Panc1 (cell line): ENCODE data around the gene FOXK2.

Experiments used
- POLR2AphosphoS5 ChIP-seq: IDR thresholded peaks from 2 replicates; pipeline ENCODE4 v1.6.1; 2012; ENCODE audit warnings: mild to moderate bottlenecking, low read depth, low read length, moderate library complexity
- SIN3A ChIP-seq: IDR thresholded peaks from 2 replicates; pipeline ENCODE4 v1.6.1; 2012; ENCODE audit warnings: low read depth, mild to moderate bottlenecking, low read length, moderate library complexity, borderline replicate concordance; ENCODE audit not compliant: insufficient read depth
- TCF7L2 ChIP-seq: IDR thresholded peaks from 2 replicates; pipeline ENCODE4 v1.6.1; 2011; ENCODE audit warnings: mild to moderate bottlenecking, low read depth, low read length, inconsistent platforms
- TF ChIP-seq, protein P1 (sequence below): fragments of 450-650 bp; IDR thresholded peaks from 2 replicates; pipeline ENCODE4 v1.5.1; 2017; ENCODE audit warnings: mild to moderate bottlenecking

DNA sequence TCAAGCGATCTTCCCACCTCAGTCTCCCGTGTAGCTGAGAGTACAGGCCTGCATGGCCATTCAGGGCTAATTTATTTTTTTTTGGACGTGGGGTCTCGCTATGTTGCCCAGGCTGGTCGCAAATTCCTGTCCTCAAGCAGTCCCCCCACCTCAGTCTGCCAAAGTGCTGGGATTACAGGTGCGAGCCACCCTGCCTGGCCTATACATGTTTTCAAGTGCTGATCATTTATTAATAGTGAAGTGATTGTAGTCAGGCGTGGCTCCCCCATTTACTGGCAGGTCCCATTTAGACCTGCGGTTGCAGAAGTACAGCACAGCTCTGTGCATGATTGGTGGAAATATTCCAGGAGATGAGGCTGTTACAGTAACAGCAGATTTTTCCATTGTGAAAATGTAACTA, 8.4 kb downstream of the FOXK2 start:
- TF ChIP-seq, protein P1, sequence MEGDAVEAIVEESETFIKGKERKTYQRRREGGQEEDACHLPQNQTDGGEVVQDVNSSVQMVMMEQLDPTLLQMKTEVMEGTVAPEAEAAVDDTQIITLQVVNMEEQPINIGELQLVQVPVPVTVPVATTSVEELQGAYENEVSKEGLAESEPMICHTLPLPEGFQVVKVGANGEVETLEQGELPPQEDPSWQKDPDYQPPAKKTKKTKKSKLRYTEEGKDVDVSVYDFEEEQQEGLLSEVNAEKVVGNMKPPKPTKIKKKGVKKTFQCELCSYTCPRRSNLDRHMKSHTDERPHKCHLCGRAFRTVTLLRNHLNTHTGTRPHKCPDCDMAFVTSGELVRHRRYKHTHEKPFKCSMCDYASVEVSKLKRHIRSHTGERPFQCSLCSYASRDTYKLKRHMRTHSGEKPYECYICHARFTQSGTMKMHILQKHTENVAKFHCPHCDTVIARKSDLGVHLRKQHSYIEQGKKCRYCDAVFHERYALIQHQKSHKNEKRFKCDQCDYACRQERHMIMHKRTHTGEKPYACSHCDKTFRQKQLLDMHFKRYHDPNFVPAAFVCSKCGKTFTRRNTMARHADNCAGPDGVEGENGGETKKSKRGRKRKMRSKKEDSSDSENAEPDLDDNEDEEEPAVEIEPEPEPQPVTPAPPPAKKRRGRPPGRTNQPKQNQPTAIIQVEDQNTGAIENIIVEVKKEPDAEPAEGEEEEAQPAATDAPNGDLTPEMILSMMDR, result no peak
- TF ChIP-seq POLR2AphosphoS5 (no peak), TCF7L2 (no peak), SIN3A (no peak)
